ENCODE measurements around the gene POLR2E. TPM values are rescaled to one million over a fixed set of nuclear protein-coding genes. Genes with fewer than 3 reads are reported as not detected.

Gene POLR2E
- total RNA-seq, 1 donor from 2014 or later, result 178 TPM

DNA sequence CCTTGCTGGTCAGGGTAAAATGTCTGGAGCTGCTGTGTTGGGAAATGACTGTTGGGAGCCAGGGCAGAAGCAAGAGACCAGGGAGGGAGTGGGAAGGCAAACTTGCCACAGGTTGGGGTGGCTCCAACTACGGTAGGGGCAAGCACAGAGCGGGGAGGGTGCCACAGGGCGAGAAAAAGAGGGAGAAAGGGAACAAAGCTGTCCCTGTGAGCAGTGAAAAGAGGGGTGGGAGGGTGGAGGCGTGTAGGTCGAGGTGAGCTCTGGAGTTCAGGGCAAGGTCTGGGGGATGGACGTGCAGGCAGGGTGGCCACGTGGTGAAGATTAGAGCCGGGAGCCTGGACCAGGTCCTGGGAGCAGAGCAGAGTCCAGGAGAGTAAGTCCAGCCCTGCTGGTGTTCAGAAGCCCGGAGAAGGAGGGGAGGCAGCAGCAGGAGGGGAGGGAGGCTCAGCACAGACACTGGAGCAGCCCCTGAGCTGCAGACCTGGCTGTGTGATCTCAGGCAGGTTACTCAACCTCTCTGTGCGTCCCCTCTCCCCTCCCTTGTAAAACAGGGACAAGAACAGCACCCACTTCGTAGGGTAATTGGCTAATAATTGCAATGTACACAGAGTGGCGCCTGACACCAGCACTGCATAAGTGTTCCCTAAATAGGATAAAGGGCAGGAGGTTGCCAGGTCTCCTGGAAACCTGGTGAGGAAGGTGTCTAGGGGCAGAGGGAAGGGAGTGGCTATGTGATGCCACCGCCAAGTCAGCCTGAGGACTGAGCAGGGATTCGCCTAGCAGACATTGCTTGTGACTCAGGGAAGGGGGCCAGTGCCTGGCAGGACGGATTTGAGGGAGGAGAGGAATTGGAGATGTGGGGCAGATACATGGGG lies 3.2 kb upstream of the POLR2E start:
- intact Hi-C loops (cut with micrococcal nuclease), result no loop called here

DNA sequence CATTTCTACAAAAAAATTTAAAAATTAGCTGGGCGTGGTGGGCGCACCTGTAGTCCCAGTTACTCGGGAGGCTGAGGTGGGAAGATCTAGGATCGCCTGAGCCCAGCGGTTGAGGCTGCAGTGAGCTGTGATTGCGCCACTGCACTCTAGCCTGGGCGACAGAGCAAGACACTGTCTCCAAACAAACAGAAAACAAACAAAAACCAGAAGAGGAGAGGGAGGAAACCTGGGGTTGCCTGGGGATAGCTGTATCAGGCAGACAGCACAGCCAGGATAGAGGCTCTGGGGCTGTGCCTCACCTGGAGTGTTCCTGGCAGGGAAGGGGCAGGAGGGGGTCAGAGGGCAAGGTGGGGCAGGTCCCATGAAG lies 2.6 kb upstream of the POLR2E start:
- intact Hi-C loops (cut with micrococcal nuclease), result no loop called here

DNA sequence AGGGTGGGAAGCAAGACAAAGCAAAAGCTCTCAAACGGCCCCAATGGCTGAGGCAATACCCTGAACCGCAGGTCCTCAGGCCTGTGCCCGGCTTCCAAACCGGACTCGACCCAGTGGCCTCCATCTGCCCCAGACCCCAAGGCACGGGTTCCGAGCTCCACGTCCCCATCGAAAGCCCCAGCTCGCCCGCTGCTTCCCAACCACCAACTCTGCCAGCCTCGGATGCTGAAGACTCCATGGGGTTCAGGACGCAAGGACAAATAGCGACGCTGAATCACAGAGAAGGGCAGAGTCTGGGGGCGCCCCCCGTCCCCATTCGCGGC lies 559 bp downstream of the POLR2E start:
- intact Hi-C loops (cut with micrococcal nuclease), result loop anchor here (2.0 kb wide), 1 partner anchor 146 kb away; the partner anchor contains the start of gene ATP5F1D

DNA sequence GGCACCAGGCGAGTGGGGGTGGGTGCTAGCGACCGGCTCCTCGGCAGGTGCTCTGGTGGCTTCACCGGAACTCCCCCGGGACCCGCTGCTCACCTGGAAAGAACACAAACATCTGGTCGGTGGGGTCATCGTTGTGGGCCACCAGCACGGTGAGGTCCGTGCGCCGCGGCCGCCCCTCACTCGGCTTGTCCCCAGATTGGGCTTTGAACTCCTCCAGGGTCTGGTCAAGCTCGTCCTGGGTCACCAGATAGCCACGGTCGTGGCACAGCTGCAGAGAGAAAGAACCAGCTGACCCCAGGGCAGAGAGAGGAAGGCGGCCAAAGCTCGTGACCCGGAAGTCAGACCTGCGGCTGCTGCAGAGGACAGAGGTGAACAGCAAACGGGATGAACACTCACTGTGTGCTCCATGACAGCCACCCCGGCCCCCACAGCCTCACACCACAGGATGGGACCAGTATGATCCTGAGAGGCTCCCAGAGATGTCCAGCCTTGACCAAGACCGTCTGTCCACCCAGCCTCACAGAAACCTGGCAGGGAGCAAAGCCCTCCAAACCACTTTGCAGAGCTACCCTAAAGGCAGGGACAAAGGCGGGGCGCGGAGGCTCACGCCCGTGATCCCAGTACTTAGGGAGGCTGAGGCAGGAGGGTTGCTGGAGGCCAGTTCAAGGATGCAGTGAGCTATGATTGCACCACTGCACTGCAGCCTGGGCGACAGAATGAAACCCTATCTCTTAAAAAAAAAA lies 1.2 kb downstream of the POLR2E start:
- intact Hi-C loops (cut with micrococcal nuclease), result loop anchor here (2.0 kb wide), 1 partner anchor 147 kb away; the partner anchor contains the start of gene ATP5F1D

DNA sequence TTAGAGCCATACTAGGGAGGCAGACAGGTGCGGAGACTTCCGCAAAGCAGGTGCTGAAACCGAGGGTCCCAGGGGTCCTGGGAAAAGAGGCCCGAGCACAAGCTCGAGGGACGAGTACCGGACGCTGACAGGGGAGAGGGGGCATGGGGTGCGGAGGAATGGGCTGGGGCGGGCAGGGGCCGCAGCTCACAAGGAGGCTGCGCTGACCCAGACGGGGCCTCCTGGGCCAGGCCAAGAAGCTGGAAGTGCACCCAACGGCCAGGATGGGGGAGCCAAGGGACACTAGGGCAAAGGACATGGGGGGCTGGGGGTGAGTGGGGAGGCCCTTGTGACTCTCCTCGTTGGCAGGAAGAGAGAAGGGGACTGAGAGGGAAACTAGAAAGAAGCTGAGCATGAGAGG lies 1.8 kb downstream of the POLR2E start:
- intact Hi-C loops (cut with micrococcal nuclease), result no loop called here

DNA sequence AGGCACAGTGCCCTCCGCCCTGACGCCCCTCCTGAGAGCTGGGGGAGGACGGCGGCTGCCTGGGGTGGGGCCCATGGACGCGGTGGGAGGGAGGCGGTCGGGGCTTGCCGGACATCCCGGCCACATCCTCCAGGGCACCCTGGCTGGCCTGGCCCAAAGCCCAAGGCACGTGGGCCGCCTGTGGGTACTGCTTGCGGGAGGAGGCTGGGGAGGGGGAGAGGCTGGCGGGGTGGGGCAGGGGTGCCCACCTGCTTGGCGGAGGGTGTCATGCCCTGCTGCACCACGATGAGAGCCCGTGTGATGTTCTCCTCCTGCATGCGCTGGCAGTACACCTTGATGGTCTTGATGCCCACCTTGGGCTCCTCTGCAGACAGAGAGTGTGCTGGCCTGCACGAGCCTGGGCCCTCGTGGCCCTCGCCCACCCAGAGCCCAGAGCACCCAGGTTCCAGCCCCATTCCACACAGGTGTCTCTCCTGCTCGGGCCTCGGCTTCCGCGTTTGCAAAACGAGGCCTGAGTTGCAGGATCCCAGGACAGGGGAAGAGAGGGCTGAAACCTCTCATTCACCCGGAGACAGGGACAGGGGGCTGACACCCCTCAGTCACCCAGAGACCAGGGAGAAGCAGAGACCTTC lies 3.5 kb downstream of the POLR2E start:
- intact Hi-C loops (cut with micrococcal nuclease), result no loop called here

DNA sequence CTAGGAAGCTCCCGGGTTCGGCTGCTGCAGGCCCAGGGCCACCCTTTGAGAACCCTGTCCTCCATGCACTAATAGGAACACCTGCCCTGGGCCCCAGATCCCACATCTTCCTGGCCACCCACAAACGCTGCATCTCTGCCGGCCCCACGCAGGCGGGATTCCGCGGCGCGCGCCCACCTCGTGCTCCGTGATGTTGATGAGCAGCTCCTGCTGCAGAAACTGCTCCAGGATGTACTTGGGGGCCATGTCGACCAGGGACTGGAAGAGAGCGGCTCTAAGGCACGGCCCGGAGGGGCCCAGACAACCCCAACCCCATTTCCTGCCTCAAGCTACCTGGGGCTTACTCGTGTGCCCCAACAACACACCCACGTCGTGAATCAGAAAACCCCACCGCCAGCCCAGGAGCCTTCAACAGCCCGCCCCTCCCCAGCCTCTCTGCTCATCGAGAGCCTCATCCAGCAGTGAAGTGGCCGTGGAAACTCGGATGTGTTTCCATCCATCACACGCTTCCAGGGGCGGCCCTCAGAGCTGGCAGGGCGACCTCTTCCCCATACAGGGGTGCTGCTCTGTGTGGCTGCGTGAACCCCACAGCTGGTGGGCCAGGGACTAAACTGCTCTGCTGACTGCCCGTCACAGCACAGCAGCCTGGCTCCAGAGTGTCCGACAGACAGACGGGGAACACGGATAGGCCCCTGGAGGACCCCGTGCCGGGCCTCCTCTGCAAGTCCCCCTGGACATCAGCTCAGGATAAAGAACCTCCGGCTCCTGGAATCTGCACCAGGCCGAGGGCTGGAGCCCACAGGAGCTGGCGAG lies 4.2 kb downstream of the POLR2E start:
- intact Hi-C loops (cut with micrococcal nuclease), result no loop called here

DNA sequence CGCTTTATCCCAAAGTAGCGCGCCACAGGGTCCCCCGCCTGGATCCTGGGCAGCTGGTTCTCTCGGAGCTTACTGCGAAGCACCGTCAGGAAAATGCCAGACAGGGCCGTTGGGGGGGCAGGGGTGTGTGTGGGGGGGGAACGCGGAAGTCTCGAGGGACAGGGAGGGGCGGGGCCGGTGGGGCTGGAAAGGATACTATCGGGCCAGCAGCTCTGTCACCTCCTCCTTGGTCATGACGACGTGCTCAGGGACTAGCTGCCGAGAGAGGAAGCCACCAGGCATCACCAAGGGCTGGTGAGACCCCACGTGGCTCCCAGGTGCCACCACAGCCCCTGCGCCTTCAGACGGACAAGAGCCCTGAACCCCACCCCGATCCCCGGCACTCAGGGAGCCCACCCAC lies 5.3 kb downstream of the POLR2E start:
- intact Hi-C loops (cut with micrococcal nuclease), result no loop called here

DNA sequence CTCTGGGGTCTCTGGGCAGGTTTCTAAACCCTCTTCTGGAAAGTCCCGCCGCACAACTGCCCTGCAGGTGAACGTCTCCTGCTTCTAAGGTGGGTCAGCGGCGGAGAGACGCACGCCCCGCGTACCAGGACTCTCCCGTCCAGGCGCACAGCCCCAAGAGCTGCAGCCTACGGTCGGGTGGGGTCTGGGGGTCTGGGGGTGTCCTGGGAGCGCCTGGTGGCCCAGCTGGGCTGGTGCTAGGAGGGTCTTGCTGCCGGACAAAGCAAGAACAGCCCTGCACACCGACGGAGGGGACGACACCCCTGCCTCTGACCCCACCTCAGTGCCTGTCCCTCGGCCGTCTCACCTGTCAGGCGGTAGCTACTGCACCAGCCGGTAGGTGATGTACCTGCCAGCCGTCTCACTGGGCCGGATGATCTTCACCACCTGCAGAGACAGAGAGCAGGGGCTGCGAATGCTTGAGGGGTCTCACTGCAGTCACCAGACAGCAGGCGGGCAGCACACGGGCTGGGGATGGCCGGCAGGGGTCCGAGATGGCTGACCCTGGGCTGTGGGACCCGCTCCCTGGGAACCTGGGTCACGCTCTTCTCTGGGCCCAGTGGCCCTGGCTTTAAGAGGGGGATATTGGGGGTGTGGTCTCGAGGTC lies 5.9 kb downstream of the POLR2E start:
- intact Hi-C loops (cut with micrococcal nuclease), result no loop called here

DNA sequence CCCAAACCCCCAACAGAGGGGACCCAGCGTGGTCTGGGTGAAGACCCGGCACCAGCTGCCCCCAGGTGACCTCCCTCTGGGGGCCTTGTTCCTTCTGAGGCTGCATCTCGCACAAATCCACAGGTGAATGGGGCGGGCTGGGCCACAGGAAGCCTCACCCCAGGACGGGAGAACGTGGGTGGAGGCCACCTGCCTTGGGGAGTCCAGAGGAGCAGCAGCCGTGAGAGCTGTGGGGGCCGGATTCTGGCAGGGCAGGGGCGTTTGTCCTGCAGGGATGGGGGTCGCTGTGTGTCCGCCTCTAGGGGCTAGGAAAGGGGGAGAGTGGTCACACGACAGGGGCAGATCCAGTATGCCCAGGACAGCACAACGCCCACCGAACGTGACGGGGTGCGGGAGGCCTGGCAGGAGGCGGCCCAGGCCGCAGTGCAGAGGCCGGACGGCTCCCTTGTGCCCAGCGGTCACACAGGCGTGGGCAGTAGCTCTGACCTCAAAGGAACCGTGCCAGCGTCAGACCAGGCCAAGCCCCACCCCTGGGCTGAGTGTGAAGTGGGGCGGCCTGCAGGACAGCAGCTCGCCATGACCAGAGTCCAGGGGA lies 6.7 kb downstream of the POLR2E start:
- intact Hi-C loops (cut with micrococcal nuclease), result no loop called here

DNA sequence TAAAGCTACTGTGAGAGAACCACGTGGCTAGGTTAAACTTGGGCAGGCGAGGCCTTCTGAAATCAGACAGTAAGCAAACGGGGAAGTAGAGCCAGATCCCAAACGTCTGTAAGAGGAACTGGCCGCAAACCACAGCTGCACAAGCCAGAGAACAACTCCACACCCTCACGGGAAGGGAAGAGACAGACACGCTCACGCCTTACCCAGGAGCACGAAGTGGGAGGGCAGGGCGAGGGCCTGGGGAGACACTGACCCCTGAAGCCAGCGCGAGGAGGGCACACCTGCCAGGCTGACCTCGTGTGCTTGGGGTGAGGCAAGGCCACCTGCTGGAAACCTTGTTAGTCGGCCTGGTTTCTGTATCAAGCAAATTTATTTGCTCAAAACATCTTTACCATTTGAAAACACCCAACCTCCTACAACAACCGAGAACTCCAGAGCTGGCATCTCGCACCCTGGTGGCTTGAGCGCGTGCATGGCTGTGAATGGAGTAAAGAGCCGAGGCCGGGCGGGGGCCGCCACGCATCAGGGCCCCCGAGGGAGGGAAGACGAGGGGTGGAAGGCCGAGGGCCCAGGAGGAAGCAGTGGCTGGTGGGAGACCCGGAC lies 7.3 kb downstream of the POLR2E start:
- intact Hi-C loops (cut with micrococcal nuclease), result no loop called here

DNA sequence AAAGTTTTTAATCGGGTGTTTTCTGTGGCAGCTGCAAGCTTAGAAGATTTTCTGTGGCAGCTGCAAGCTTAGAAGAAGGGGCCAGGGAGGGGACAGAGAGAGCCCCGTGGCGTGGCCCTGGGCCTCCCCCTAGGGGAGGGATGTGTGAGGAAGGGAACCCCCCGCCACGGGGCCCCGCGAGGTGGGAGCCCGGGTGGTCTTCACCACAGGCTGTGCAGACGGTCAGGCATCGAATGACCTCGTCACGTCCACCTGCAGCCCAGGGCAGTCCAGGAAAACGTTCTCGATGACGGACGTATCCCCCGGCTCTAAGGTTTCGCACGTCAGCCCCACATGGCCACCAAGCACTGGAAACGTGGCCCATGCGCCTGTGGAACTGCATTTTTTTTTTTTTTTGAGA lies 8.6 kb downstream of the POLR2E start:
- intact Hi-C loops (cut with micrococcal nuclease), result no loop called here

DNA sequence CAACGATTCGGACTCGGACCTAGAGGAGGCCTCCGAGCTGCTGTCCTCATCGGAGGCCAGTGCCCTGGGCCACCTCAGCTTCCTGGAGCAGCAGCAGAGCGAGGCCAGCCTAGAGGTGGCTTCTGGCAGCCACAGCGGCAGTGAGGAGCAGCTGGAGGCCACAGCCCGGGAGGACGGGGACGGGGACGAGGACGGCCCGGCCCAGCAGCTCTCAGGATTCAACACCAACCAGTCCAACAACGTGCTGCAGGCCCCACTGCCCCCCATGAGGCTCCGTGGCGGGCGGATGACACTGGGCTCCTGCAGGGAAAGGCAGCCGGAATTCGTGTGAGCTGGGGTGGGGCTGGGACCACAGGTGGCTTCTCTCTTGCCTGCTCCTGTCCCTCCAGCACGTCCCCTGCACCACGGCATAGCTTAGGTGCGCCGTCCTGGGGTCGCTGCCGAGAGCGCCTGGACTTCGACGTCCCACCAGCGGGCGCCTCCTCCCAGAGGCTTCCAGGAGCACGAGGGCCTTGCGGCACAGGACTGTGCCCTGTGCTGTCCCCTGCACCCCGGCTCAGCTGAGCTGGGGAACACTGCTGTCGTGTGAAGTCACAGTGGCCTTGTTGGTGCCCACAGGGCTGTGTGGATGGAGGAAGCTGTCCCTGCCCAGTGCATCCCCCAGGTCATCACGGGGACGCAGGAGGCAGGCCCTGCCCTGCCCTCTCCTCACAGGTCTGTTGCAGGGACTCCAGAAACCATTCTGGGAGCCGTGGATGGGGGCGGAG lies 9.3 kb downstream of the POLR2E start:
- intact Hi-C loops (cut with micrococcal nuclease), result no loop called here

DNA sequence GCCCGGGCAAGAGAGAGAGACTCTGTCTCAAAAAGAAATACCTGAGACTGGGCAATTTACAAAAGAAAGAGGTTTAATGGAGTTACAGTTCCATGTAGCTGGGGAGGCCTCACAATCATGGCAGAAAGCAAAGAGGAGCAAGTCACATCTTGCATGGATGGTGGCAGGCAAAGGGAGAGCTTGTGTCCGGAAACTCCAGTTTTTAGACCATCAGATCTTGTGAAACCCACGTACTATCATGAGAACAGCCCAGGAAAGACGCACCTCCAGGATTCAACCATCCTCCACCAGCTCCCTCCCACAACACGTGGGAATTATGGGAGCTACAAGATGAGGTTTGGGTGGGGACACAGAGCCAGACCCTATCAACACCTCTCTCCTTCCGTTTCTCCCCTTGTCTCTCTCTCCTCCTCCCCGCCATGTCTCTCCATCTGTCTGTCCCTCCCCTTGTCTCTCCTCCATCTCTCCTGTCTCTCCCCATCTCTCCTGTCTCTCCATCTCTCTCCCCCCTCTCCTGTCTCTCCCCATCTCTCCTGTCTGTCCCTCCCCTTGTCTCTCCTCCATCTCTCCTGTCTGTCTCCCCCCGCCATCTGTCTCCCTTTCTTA lies 10.0 kb downstream of the POLR2E start:
- intact Hi-C loops (cut with micrococcal nuclease), result no loop called here

DNA sequence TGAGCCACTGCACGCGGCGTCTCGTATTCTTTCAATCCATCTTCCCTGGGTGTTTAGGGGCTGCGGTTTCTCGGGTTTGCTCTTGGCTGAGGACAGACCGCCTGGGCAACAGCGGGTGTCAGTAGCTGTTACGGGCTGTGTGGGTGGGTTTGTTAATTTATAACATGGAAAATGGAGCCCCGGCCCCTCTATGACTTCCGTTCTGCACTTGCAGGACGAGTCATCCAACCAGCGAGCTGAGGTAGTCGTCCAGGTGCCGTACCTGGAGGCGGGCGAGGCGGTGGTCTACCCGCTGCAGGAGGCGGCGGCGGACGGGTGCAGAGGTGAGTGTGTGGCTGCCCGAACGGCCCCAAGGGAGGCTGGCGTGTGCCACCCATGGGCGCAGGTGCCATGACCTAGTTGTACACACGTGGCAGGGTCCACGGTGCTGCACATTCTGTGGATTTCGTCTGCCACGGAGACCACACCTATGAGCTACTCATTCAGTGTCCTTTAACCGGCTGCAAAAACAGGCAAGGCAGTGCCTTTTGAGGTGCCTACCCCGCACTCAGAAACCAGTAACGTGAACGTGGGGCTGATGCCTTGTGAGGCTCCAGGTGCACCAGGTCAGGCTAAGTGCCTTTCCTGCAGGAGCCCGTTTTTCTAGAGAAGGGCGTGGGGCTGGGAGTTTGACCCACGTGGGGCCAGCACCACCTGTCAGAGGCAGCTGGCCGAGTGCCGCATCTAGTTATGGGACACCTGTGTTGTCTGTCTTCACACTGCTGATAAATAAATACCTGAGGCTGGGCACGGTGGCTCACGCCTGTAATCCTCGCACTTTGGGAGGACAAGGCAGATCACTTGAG lies 10.9 kb downstream of the POLR2E start:
- intact Hi-C loops (cut with micrococcal nuclease), result no loop called here

DNA sequence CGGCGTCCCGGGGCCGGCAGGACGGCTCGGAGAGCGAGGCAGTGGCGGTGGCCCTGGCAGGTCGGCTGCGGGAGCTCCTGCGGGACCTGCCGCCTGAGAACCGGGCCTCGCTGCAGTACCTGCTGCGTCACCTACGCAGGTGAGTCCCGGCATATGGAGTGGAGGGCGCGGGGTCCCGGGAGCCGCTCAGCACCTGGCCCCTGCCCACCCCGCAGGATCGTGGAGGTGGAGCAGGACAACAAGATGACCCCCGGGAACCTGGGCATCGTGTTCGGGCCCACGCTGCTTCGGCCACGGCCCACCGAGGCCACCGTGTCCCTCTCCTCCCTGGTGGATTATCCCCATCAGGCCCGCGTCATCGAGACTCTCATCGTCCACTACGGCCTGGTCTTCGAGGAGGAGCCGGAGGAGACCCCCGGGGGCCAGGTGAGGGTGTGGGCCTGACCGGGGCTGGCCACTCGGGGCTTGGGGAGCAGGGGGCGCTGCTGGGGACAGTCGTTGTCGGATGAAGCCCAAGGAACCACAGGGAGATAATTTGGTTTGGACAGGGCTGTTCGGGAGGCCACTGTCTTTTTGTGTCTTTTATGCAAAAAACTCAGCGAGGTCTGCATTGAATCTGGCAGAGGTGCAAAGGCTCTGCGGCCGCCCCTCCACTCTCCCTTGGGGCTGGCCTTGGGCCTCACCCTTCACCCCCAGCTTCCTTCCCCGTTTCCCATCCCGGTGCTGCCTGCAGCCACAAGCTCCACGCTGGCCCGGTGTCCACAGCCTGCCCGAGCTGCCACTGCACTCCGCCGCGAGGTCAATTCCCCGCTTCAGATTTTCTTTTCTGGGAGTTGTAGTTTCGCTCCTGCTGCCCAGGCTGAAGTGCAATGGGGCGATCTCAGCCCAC lies 12.0 kb downstream of the POLR2E start:
- intact Hi-C loops (cut with micrococcal nuclease), result loop anchor here (2.0 kb wide), 1 partner anchor 14 kb away; no protein-coding TSS in a partner anchor
